HG03460 (cell line): Measurements from ENCODE around the gene RCSD1.
"Not testable (repeated sequence)": the region's sequence is repeated elsewhere in the genome, so short reads cannot be mapped to it uniquely, and the experiment has no call there.

ENCODE experiments used
- ATAC-seq: cut with Tn5 transposase; IDR thresholded peaks from one replicate; pipeline ENCODE4 v1.9.1; 2021; ENCODE audit not compliant: unreplicated experiment

RCSD1 gene

GRCh38 chr1:167629681-167630567 is at the start of gene RCSD1:
Gene RCSD1 (plus strand): TSS chr1:167630232. CDS start chr1:167630424, 192 bp downstream.
- no peak for ATAC-seq

GRCh38 chr1:167582064-167582463 is 48.0 kb upstream of the RCSD1 start:
- no peak for ATAC-seq

DNA sequence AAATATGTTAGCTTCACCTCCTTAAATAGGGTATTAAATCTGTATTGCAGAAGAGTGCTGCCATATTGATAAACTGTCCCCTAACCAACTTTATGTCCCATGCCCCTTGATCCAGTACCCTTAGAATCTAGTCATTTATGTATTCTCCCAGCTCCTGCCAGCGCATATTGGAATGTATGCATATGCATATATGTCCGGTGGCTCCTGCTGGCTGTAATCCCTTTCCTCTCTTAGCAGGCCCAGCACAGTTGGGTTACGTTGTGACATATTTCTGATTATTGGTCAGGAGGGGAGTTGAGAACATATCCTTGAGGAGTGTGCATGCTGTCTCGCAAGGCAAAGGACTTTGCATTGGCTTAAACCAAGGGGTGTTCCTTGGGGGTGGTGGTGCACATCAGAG is 47.3 kb upstream of the RCSD1 start:
- no peak for ATAC-seq

DNA sequence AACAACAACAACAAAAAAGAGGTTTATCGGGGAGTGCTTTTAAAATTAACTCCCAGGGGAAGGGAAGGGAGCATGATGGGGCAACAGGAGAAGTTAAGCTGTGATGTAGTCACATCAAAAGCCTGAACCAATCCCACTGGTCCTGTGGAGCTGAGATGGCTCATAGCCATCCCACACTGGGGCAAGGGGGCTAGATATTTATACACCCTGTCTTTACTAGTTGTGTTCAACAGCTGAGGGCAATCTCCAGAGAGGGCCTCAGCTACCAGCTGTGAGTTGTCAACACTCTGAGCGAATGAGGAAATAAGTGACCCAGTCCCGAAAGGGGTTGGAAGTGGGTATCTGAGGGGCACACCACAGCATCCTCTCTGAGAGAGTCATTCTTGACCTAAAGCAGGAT is 45.5 kb upstream of the RCSD1 start:
- no peak for ATAC-seq

DNA sequence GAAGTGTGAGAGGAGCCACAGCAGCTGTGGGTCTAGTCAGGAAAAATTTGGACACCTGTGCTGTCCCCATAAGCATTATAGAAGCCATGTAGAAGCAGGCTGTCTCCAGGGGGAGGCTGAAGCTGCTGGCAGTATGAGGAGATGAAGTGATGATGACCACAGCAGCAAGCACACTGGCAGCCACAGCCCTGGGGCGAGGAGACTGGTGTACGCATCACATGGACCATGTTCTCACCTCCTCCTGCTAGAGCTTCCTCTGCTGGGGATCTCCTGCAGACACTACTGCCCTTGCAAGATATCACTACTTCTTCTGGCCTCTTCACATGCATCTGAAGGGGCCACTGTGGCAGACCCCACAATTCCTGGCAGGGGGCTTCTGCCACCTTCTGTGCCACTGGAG is 42.7 kb upstream of the RCSD1 start:
- no peak for ATAC-seq

DNA sequence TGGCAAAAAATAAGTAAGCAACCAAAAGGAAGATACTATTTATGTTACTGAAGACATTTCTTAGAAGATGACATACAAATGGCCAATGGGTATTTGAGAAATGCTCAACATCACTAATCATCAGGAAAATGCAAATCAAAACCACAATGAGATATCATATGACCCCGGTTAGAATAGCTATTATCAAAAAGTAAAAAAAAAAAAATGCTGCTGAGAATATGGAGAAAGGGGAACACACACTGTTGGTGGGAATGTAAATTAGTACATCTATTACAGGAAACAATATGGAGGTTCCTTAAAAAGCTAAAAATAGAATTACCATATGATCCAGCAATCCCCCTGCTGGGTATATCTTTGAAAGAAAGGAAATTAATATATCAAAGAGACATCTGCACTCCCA is 42.2 kb upstream of the RCSD1 start:
- ATAC-seq: no peak

GRCh38 chr1:167588361-167588760 is 41.7 kb upstream of the RCSD1 start:
- ATAC-seq: no peak

- no peak for ATAC-seq
These were observed 37.6 kb upstream of the RCSD1 start for GRCh38 chr1:167592475-167592874.

DNA sequence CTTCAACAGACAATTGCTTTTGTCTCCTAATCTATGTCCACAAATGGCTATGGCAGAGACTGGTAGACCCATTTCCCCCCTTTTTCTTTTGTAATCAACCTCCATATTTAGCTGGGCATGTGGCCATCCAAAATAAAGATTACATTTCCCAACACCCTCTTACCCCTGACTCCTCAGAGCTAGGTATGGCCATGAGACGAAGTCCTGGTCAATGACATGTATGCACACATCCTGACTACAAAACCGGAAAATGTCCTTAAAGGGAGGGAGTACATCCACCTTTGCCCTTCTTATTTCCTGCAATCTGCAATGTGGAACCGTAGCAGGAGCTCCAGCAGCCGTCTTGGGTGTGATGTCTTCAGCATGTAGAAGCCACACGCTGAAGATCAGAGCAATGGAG is 36.2 kb upstream of the RCSD1 start:
- no peak for ATAC-seq

DNA sequence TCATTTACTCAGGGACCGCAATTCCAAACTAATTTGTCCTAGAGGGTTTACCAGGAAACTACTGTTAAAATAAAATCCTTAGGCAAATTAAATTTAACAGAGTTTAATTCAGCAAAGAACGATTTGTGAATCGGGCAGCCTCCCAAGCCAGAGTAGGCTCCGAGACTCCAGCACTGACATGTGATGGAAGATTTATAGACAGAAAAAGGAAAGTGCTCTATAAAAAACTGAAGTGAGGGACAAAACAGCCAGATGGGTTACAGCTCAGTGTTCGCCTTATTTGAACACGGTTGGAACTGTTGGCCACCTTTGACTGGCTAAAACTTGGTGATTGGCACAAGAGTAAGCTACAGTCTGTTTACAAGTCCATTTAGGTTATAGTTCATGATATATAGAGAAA is 35.2 kb upstream of the RCSD1 start:
- no peak for ATAC-seq

- ATAC-seq: no peak
These were observed 30.0 kb upstream of the RCSD1 start for GRCh38 chr1:167599957-167600581.

GRCh38 chr1:167601442-167602383 is 28.3 kb upstream of the RCSD1 start:
- no peak for ATAC-seq

DNA sequence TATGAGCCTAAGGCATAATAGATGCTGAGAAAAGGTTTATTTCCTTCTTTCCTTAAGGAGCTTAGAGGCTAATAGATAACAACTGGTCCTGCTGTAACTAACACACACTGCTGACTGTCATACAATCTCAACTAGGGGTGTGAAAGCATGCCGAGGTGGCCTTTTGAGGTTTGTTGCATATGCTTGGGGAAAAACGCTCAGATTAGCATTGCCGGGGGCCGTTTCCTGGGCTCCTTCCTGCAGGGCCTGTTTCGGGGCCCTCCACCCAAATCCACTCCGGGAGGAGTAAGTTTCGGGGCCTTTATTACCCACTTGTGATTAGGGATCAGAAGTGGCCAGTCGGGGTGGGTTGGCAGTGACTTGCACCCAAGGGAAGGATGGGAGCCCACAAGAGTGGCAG is 27.2 kb upstream of the RCSD1 start:
- ATAC-seq: no peak

GRCh38 chr1:167605576-167605975 is 24.5 kb upstream of the RCSD1 start:
- no peak for ATAC-seq

DNA sequence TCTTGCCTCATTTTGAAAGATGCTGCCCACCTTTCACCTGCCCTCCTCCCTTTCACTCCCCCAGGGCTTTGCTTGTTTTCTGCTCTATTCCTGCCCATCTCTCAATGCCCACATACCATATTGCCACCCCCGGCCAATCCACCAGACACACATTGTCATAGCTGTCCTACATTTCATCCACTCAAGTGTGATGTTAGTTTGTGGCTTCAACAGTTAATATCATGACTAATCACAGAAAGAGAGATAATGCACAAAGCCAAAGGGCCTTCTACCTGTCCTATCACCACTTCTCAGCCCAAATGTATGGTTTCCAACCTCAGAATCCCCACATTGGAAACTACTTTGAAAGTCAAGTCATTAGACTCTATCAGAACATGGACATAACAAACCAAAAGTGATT is 18.0 kb upstream of the RCSD1 start:
- no peak for ATAC-seq

DNA sequence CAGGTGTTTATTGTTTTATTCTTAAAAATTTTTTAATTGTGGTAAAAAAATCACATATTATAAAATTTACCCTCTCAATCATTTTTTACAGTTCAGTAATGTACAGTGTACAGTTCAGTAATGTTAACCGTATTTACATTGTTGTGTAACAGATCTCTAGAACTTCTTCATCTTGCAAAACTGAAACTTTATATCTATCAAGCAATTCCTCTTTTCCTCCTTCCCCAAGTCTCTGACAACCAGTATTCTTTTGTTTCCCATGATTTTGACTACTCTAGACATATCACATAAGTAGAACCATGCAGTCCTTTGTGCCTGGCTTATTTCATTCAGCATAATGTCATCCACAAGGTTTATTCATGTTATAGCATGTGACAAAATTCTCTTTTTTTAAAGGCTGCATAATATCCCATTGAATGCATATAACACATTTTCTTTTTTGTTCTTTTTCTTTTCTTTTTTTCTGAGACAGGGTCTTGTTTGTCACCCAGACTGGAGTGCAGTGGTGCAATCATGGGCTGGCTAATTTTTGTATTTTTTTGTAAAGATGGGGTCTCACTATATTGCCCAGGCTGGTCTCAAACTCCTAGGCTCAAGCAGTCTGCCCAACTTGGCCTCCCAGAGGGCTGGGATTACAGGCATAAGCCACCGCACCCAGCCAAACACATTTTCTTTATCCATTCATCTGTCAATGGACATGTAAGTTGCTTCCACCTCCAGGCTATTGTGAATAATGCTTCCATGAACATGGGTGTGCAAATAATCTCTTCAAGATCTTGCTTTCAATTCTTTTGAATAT is 17.2 kb upstream of the RCSD1 start:
- no peak for ATAC-seq

DNA sequence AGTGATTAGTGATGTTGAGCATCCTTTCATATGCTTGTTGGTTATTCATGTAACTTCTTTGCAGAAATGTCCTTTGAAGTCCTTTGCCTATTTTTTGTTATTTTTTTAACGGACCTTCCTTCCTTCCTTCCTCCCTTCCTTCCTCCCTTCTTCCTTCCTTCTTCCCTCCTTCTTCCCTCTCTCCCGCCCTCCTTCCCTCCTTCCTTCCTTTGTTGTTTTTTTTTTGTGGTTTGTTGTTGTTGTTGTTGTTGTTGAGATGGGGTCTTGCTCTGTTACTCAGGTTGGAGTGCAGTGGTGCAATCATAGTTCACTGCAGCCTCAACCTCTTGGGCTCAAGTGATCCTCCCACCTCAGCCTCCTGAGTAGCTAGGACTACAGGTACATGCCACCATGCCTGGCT is 16.0 kb upstream of the RCSD1 start:
- ATAC-seq: not testable (repeated sequence)

GRCh38 chr1:167614851-167615250 is 15.2 kb upstream of the RCSD1 start:
- no peak for ATAC-seq

DNA sequence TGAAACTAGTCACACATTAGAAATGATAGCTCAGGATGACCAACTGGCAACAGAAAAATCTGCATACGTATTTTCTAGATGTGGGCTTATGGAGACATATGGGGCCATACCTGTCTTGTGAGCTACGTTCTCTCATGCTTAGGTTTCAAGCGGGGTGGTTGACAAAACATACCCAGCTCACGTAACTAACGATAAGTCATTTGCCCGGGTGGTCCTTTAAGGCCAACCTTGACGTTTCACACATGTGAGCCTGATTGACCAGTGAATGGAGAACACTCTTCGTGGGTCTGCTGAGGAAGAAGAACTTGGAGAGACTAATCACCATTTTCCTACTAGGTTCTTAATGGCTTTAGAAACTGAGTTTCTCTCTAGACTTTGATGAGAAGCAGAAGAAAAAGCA is 13.5 kb upstream of the RCSD1 start:
- no peak for ATAC-seq
